HepG2 (cell line): ENCODE results near the gene EVA1A. TPM values are rescaled to one million over a fixed set of nuclear protein-coding genes. Genes with fewer than 3 reads are reported as not detected.
A peak's percentile ranks its signal among the peaks of the same experiment; 100 is the strongest.

Source experiments
- CEBPG ChIP-seq: IDR thresholded peaks from 2 replicates; pipeline ENCODE4 v1.6.1; 2016
- CHD2 ChIP-seq: IDR thresholded peaks from 2 replicates; pipeline ENCODE4 v1.6.1; 2011; ENCODE audit warnings: low read depth, low read length, improper control_type of control experiment
- FOSL2 ChIP-seq: sonication (generic); formaldehyde crosslinking; IDR thresholded peaks from 2 replicates; pipeline ENCODE4 v1.4.0; 2020; ENCODE audit warnings: missing genetic modification reagents
- FOXM1 ChIP-seq: sonication (generic); formaldehyde crosslinking; IDR thresholded peaks from 2 replicates; pipeline ENCODE4 v1.5.0; 2020; ENCODE audit warnings: missing genetic modification reagents
- KAT7 ChIP-seq: IDR thresholded peaks from 2 replicates; pipeline ENCODE4 v1.6.1; 2018; ENCODE audit warnings: borderline replicate concordance, missing compliant biosample characterization
- MED8 ChIP-seq: sonication (generic); formaldehyde crosslinking; IDR thresholded peaks from 2 replicates; pipeline ENCODE4 v1.8.1; 2023; ENCODE audit warnings: mild to moderate bottlenecking, missing genetic modification reagents; ENCODE audit not compliant: insufficient replicate concordance
- MNT ChIP-seq: fragments of 450-650 bp; IDR thresholded peaks from 2 replicates; pipeline ENCODE4 v1.6.1; 2016
- NBN ChIP-seq: fragments of 450-650 bp; conservative IDR thresholded peaks from 2 replicates; pipeline ENCODE4 v1.6.1; 2017
- RARG ChIP-seq: sonication (generic); formaldehyde crosslinking; IDR thresholded peaks from 2 replicates; pipeline ENCODE4 v1.4.0; 2020; ENCODE audit warnings: low read depth, mild to moderate bottlenecking, missing genetic modification reagents
- RCOR2 ChIP-seq: IDR thresholded peaks from 2 replicates; pipeline ENCODE4 v1.6.1; 2016; ENCODE audit warnings: missing biosample characterization, missing genetic modification reagents
- SMARCC2 ChIP-seq: fragments of 450-650 bp; IDR thresholded peaks from 2 replicates; pipeline ENCODE4 v1.6.1; 2017; ENCODE audit warnings: antibody characterized with exemption, mild to moderate bottlenecking
- SOX13 ChIP-seq, 3 experiments: fragments of 450-650 bp in 1 of 3; sonication (generic) in 1 of 3; formaldehyde crosslinking in 1 of 3; IDR thresholded peaks in 2 of 3; conservative IDR thresholded peaks in 1 of 3; 2 replicates each; pipeline versions ENCODE4 v1.5.0 to v1.6.1; 2016 to 2020; ENCODE audit warnings: antibody characterized with exemption in 1 of 3, mild to moderate bottlenecking in 1 of 3, missing compliant biosample characterization in 1 of 3, missing genetic modification reagents in 1 of 3, moderate library complexity in 1 of 3
- TBX3 ChIP-seq: fragments of 450-650 bp; IDR thresholded peaks from 2 replicates; pipeline ENCODE4 v1.6.1; 2017; ENCODE audit warnings: antibody characterized with exemption, mild to moderate bottlenecking, inconsistent platforms, borderline replicate concordance
- TSC22D2 ChIP-seq: sonication (generic); formaldehyde crosslinking; IDR thresholded peaks from 2 replicates; pipeline ENCODE4 v1.5.1; 2020; ENCODE audit warnings: missing genetic modification reagents, mild to moderate bottlenecking, borderline replicate concordance
- ZC3H13 ChIP-seq: sonication (generic); formaldehyde crosslinking; IDR thresholded peaks from 2 replicates; pipeline ENCODE4 v1.8.1; 2023; ENCODE audit warnings: mild to moderate bottlenecking, missing genetic modification reagents, moderate library complexity
- ZFP36L1 ChIP-seq: sonication (generic); formaldehyde crosslinking; IDR thresholded peaks from 2 replicates; pipeline ENCODE4 v1.8.0; 2022; ENCODE audit warnings: mild to moderate bottlenecking, missing genetic modification reagents, moderate library complexity
- ZMYM4 ChIP-seq: sonication (generic); formaldehyde crosslinking; IDR thresholded peaks from 2 replicates; pipeline ENCODE4 v1.8.1; 2023; ENCODE audit warnings: mild to moderate bottlenecking, missing genetic modification reagents
- ZNF20 ChIP-seq: sonication (generic); formaldehyde crosslinking; IDR thresholded peaks from 2 replicates; pipeline ENCODE4 v1.4.0; 2020; ENCODE audit warnings: mild to moderate bottlenecking, moderate library complexity, missing genetic modification reagents
- ZNF432 ChIP-seq: sonication (generic); formaldehyde crosslinking; IDR thresholded peaks from 2 replicates; pipeline ENCODE4 v1.5.0; 2020; ENCODE audit warnings: missing genetic modification reagents, mild to moderate bottlenecking, borderline replicate concordance
- ZNF552 ChIP-seq: sonication (generic); formaldehyde crosslinking; IDR thresholded peaks from 2 replicates; pipeline ENCODE4 v1.9.0; 2022; ENCODE audit warnings: missing genetic modification reagents, mild to moderate bottlenecking, borderline replicate concordance
- ZNF562 ChIP-seq: sonication (generic); formaldehyde crosslinking; IDR thresholded peaks from 2 replicates; pipeline ENCODE4 v1.8.0; 2022; ENCODE audit warnings: missing genetic modification reagents, borderline replicate concordance
- ZNF672 ChIP-seq: sonication (generic); formaldehyde crosslinking; IDR thresholded peaks from 2 replicates; pipeline ENCODE4 v1.8.1; 2022; ENCODE audit warnings: missing genetic modification reagents
- ZNF891 ChIP-seq: sonication (generic); formaldehyde crosslinking; IDR thresholded peaks from 2 replicates; pipeline ENCODE4 v1.5.0; 2020; ENCODE audit warnings: mild to moderate bottlenecking, missing genetic modification reagents
- polyA plus RNA-seq, 8 experiments: library from polyadenylated mRNA; depleted of rRNA in 3 of 8; stranded (reverse) in 7 of 8; unstranded in 1 of 8; fragments of >200 nt; fragmentation: Illumina TruSeq in 4 of 8; extraction: Trizol in 4 of 8; gene quantifications; 2 replicates each; pipeline versions ENCODE4 v1.2.1 to v1.2.3, GENCODE V29; 2011 to 2016; ENCODE audit warnings: low read depth in 4 of 8, missing spikeins in 1 of 8, mixed read lengths in 1 of 8; ENCODE audit not compliant: insufficient read depth in 1 of 8
- total RNA-seq, 5 experiments: library from RNA; depleted of rRNA; stranded (reverse); fragments of >200 nt; fragmentation: Illumina TruSeq; extraction: Trizol; gene quantifications; 2 replicates each; pipeline ENCODE4 v1.2.3, GENCODE V29; 2016; ENCODE audit warnings: low read depth in 1 of 5
- TF ChIP-seq, protein P1 (sequence below): sonication (generic); formaldehyde crosslinking; IDR thresholded peaks from 2 replicates; pipeline ENCODE4 v1.4.0; 2020; ENCODE audit warnings: missing genetic modification reagents
- TF ChIP-seq, protein P2 (sequence below): sonication (generic); formaldehyde crosslinking; IDR thresholded peaks from 2 replicates; pipeline ENCODE4 v1.4.0; 2020; ENCODE audit warnings: mild to moderate bottlenecking, low read depth, missing genetic modification reagents

EVA1A gene
- total and polyA plus RNA-seq, 2 of the 13 experiments (the other 11 are each of a cell fraction or from before 2014, with no cell fraction given): 57.5 to 57.8 TPM

GRCh38 chr2:75516378-75517360, 44.1 kb downstream of the EVA1A start (continued):
- TF ChIP-seq MNT: peak; percentile 55
- no peak for TF ChIP-seq NBN
- no peak for TF ChIP-seq FOXM1 (CRISPR knock-in tag)
- peak; percentile 92 for TF ChIP-seq KAT7
- peak; percentile 88 for TF ChIP-seq TBX3
- TF ChIP-seq TSC22D2 (CRISPR knock-in tag): peak; percentile 55; the same call in 1 of the 2 replicates
- TF ChIP-seq ZFP36L1 (CRISPR knock-in tag): peak; percentile 65; the same call in 1 of the 2 replicates
- no peak for TF ChIP-seq ZNF672
- TF ChIP-seq RARG: peak; percentile 67; the same call in 1 of the 2 replicates
- TF ChIP-seq ZNF432: no peak
- TF ChIP-seq CHD2: no peak
- TF ChIP-seq RCOR2 (CRISPR knock-in tag): peak; percentile 98
- TF ChIP-seq ZNF562: no peak
- TF ChIP-seq ZMYM4: peak; percentile 92
- peak; percentile 84 for TF ChIP-seq CEBPG (CRISPR knock-in tag)
- peak; percentile 72; the same call in 1 of the 2 replicates for TF ChIP-seq ZNF552 (CRISPR knock-in tag)
- TF ChIP-seq ZC3H13 (CRISPR knock-in tag): 0 out of 2 replicates have a peak, but pooled peaks have one; percentile 40
- TF ChIP-seq SMARCC2: 0 out of 2 replicates have a peak, but pooled peaks have one; percentile 7
- peak; percentile 88 for TF ChIP-seq SOX13 (IDR thresholded peaks at IDR 0.05)
- TF ChIP-seq SOX13 (CRISPR knock-in tag; conservative IDR thresholded peaks at IDR 0.05 in 1 of 2, IDR thresholded peaks at IDR 0.05 in 1 of 2): peak in 1 of 2 experiments; percentile 98; a peak in 2 of 4 replicates
- TF ChIP-seq, protein P1, sequence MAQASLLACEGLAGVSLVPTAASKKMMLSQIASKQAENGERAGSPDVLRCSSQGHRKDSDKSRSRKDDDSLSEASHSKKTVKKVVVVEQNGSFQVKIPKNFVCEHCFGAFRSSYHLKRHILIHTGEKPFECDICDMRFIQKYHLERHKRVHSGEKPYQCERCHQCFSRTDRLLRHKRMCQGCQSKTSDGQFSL (CRISPR knock-in tag): peak; percentile 15; the same call in 1 of the 2 replicates
- no peak for TF ChIP-seq ZNF891 (CRISPR knock-in tag)
- TF ChIP-seq, protein P2, sequence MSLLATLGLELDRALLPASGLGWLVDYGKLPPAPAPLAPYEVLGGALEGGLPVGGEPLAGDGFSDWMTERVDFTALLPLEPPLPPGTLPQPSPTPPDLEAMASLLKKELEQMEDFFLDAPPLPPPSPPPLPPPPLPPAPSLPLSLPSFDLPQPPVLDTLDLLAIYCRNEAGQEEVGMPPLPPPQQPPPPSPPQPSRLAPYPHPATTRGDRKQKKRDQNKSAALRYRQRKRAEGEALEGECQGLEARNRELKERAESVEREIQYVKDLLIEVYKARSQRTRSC (CRISPR knock-in tag): peak; percentile 93; the same call in 1 of the 2 replicates
- TF ChIP-seq FOSL2 (CRISPR knock-in tag): peak; percentile 93
- TF ChIP-seq MED8 (CRISPR knock-in tag): peak; percentile 97
- TF ChIP-seq ZNF20 (CRISPR knock-in tag): 0 out of 2 replicates have a peak, but pooled peaks have one; percentile 13
